CD4-positive, alpha-beta T cell (primary cell): ENCODE measurements around the gene LRRC42. TPM values are rescaled to one million over a fixed set of nuclear protein-coding genes. Genes with fewer than 3 reads are reported as not detected.

Experiments used
- ATAC-seq: fragments of 200-7000 bp; cut with Tn5 transposase; one replicate; pipeline ENCODE4 v1.10.0; 2022; ENCODE audit warnings: mild to moderate bottlenecking; ENCODE audit not compliant: poor library complexity
- CTCF ChIA-PET: fragments of 350-600 bp; sonication (Branson Sonifier 250); formaldehyde crosslinking; loops from one replicate; lab custom pipeline; 2021; ENCODE audit warnings: antibody characterized with exemption, inconsistent platforms; lab: Charles Lee
- POLR2A ChIA-PET: fragments of 350-600 bp; sonication (Branson Sonifier 250); formaldehyde crosslinking; loops from one replicate; lab custom pipeline; 2021; ENCODE audit warnings: antibody characterized with exemption, inconsistent platforms; lab: Charles Lee
- DNase-seq, 14 experiments: peaks; one replicate each; pipeline ENCODE4 v3.0.0-alpha.2; 2013 to 2020; ENCODE audit warnings: mixed read lengths in 2 of 14
- H3K27ac ChIP-seq, 2 donors: one replicate each; pipeline versions ENCODE4 v1.5.1 to v1.7.0; 2013; ENCODE audit warnings: low read length in 2 of 2, low read depth in 1 of 2, mild to moderate bottlenecking in 1 of 2
- H3K27me3 ChIP-seq, 2 experiments: 1 replicate in 1 of 2; 2 replicates in 1 of 2; pipeline versions ENCODE4 v1.6.1 to v1.7.0; 2013; ENCODE audit warnings: low read length in 2 of 2, control low read depth in 1 of 2, mild to moderate bottlenecking in 1 of 2, moderate library complexity in 1 of 2; ENCODE audit not compliant: insufficient read depth in 2 of 2, control insufficient read depth in 1 of 2
- H3K36me3 ChIP-seq: one replicate; pipeline ENCODE4 v1.6.1; 2013; ENCODE audit warnings: low read length, control low read depth; ENCODE audit not compliant: insufficient read depth
- H3K4me1 ChIP-seq: one replicate; pipeline ENCODE4 v1.6.1; 2013; ENCODE audit warnings: low read length, control low read depth; ENCODE audit not compliant: insufficient read depth
- H3K4me3 ChIP-seq: one replicate; pipeline ENCODE4 v1.5.1; 2013; ENCODE audit warnings: mild to moderate bottlenecking, low read length, moderate library complexity
- H3K9me3 ChIP-seq, 2 experiments: 1 replicate in 1 of 2; 2 replicates in 1 of 2; pipeline versions ENCODE4 v1.6.1 to v1.7.0; 2013; ENCODE audit warnings: low read length in 2 of 2, mild to moderate bottlenecking in 2 of 2, control low read depth in 1 of 2, moderate library complexity in 1 of 2; ENCODE audit not compliant: control insufficient read depth in 1 of 2, insufficient read depth in 1 of 2
- H3K27ac Mint-ChIP-seq: one replicate; pipeline ENCODE4 v1.8.0; 2020; ENCODE audit warnings: mixed read lengths
- H3K27me3 Mint-ChIP-seq: one replicate; pipeline ENCODE4 v1.8.0; 2021; ENCODE audit warnings: mixed read lengths
- H3K36me3 Mint-ChIP-seq: one replicate; pipeline ENCODE4 v1.8.0; 2021; ENCODE audit warnings: low read depth, mixed read lengths
- H3K4me1 Mint-ChIP-seq: one replicate; pipeline ENCODE4 v1.8.0; 2021; ENCODE audit warnings: low read depth, mixed read lengths
- H3K4me3 Mint-ChIP-seq: one replicate; pipeline ENCODE4 v1.8.0; 2020; ENCODE audit warnings: mild to moderate bottlenecking, mixed read lengths
- H3K9me3 Mint-ChIP-seq: one replicate; pipeline ENCODE4 v1.8.0; 2020; ENCODE audit warnings: mixed read lengths
- CTCF ChIP-seq: fragments of 200-600 bp; IDR thresholded peaks from one replicate; pipeline ENCODE4 v1.8.0; 2022; ENCODE audit warnings: antibody characterized with exemption, mild to moderate bottlenecking
- intact Hi-C, 2 experiments: fragments of 100-400 bp; cut with DNase I in 1 of 2; cut with micrococcal nuclease in 1 of 2; formaldehyde crosslinking; loops; one replicate each; pipeline versions ENCODE4 v1.15.1 to v1.9.0; 2023 to 2025; cut with DNase I, micrococcal nuclease
- total RNA-seq, 174 experiments: library from RNA in 2 of 174; stranded (reverse) in 2 of 174; gene quantifications; one replicate each; pipeline ENCODE4 v1.2.3 and lab custom pipeline; 2021 to 2026

The LRRC42 gene
- total RNA-seq, 2 experiments from 2014 or later, result 3.9 to 5.0 TPM

- intact Hi-C loops, result no loop called here
- no peak for ATAC-seq
Observed at GRCh38 chr1:53899206-53899628, 46.9 kb upstream of the LRRC42 start.

GRCh38 chr1:53899708-53900107 lies 46.4 kb upstream of the LRRC42 start:
- Mint-ChIP-seq H3K4me1 (no peaks in the 10 kb centered on the region), H3K27ac (no peak overlapping the region), H3K4me3 (no peak overlapping the region), H3K9me3 (no peaks in the 10 kb centered on the region), H3K36me3 (no peaks in the 10 kb centered on the region), H3K27me3 (peaks cover 4% of the 10 kb centered on the region)
- Histone ChIP-seq H3K4me3 (no peak overlapping the region), H3K36me3 (no peaks in the 10 kb centered on the region), H3K4me1 (no peaks in the 10 kb centered on the region), H3K27me3 (no peaks in the 10 kb centered on the region), H3K27ac (no peak overlapping the region), H3K9me3 (no peaks in the 10 kb centered on the region)
- TF ChIP-seq CTCF, result no peak
- ATAC-seq, result no peak
- POLR2A ChIA-PET, result no interaction called here
- CTCF ChIA-PET, result interaction anchor here (1.8 kb wide), 1 partner anchor 26 kb away, joined by 3 read pairs; no protein-coding TSS in a partner anchor
- no peak for DNase-seq
- intact Hi-C loops, result no loop called here

More at GRCh38 chr1:53899206-53899628, 46.9 kb upstream of the LRRC42 start:
- H3K4me3 ChIP-seq, result no peak overlapping the region
- Mint-ChIP-seq H3K9me3 (no peaks in the 10 kb centered on the region), H3K4me1 (no peaks in the 10 kb centered on the region), H3K4me3 (no peak overlapping the region), H3K27me3 (peaks cover 4% of the 10 kb centered on the region), H3K36me3 (no peaks in the 10 kb centered on the region), H3K27ac (no peak overlapping the region)
- no peaks in the 10 kb centered on the region for H3K27me3 ChIP-seq
- POLR2A ChIA-PET, result no interaction called here
- no peak for DNase-seq
- no peaks in the 10 kb centered on the region for H3K36me3 ChIP-seq
- H3K27ac ChIP-seq, result no peak overlapping the region
- H3K9me3 ChIP-seq, result no peaks in the 10 kb centered on the region
- no peak for TF ChIP-seq CTCF
- no peaks in the 10 kb centered on the region for H3K4me1 ChIP-seq
- CTCF ChIA-PET, result interaction anchor here (1.8 kb wide), 1 partner anchor 26 kb away, joined by 3 read pairs; no protein-coding TSS in a partner anchor

- no peak overlapping the region for H3K27ac ChIP-seq
- ChIA-PET CTCF (no interaction called here), POLR2A (no interaction called here)
- Mint-ChIP-seq H3K9me3 (no peaks in the 10 kb centered on the region), H3K27me3 (no peaks in the 10 kb centered on the region), H3K4me3 (no peak overlapping the region), H3K27ac (no peak overlapping the region), H3K36me3 (no peaks in the 10 kb centered on the region), H3K4me1 (no peaks in the 10 kb centered on the region)
- no peaks in the 10 kb centered on the region for H3K27me3 ChIP-seq
- DNase-seq (no peak), ATAC-seq (no peak)
- intact Hi-C loops, result no loop called here
- no peak overlapping the region for H3K4me3 ChIP-seq
- no peaks in the 10 kb centered on the region for H3K9me3 ChIP-seq
- no peak for TF ChIP-seq CTCF
- H3K4me1 ChIP-seq, result no peaks in the 10 kb centered on the region
- peaks cover 4% of the 10 kb centered on the region for H3K36me3 ChIP-seq
Observed at GRCh38 chr1:53902235-53903138, 43.7 kb upstream of the LRRC42 start.
